HPDE6-E6E7 (cell line): ENCODE results near the gene HPD.
"Not testable (repeated sequence)": the region's sequence is repeated elsewhere in the genome, so short reads cannot be mapped to it uniquely, and the experiment has no call there.

Experiments
- DNase-seq: peaks from one replicate; pipeline ENCODE4 v3.0.0; 2011; ENCODE audit warnings: missing footprints; ENCODE audit errors: extremely low spot score

HPD gene

DNA sequence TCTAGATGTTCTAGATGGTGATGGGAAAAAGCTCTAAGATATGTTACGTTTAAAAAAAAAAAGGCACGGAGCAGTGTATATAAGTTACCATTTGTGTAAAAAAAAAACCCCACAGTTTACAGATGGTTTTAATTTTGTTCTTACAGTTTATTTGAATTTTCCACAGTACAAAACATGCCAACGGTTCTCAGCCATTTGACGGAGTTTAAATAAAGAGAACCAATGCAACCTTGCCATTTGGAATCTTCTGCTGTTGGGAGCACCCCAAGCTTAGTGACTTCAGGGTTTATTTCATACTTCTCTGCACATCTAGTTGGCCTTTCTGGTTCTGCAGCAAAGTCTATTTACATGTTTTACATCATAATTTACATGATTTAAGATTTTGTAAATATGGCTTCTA is 7.7 kb upstream of the HPD start:
- DNase-seq, result no peak

DNA sequence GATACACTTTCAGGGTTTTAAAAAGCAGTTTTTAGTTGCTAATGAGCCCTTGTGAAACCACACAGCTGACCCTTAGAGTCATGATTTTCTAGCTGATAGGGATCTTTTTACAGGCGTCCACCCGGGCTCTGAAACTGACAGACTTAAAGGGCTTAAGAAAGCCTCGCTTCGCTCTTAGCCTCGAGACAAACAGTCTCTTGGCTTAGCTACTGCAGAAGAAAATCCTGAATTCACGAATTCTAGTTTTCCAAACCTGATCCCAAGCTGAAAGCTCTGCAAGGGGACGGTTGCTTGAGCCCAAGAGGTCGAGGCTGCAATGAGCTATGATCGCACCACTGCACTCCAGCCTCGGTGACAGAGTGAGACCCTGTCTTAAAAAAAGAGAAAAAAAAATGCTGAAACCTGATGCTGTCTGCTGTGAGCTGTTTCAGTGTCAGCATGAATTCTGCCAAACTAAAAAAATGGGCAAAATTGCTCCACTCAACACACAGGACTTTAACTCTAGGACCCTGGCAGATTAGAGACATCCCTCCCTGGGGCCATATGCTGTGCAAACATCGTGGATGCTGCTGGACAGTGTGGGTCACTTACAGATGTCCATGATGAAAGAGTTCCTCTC is 3.1 kb upstream of the HPD start:
- DNase-seq, result no peak

DNA sequence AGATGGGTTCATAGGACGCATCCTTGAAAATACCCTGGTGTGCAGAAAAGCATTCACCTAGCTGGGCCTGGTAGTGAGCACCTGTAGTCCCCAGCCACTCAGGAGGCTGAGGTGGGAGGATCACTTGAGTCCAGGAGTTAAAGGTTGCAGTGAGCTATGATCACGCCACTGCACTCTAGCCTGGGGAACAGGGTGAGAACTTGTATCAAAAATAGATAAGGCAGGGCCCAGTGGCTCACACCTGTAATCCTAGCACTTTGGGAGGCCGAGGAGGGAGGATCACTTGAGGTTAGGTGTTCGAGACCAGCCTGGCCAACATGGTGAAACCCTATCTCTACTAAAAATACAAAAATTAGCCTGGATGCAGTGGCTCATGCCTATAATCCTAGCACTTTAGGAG is 2.0 kb upstream of the HPD start:
- not testable (repeated sequence) for DNase-seq

DNA sequence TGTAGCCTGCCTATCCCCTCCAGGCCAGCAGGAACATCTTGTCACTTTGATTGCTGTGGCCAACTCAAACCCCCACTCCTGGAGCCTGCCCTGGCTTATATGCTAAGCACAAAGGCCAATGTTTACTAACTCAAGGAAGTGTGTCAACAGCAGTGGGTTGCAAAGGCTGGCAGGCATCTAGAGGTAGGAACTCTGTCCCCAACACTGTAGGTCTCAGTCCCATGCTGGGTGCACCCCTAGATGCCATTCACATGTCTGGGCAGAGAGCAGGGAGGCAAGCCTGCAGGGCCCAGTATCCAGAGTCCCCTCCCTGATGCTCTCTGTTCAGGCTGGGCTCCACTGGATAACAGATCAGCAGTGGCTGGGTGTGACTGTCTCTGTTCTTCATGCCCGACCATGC is 1.6 kb upstream of the HPD start:
- no peak for DNase-seq

DNA sequence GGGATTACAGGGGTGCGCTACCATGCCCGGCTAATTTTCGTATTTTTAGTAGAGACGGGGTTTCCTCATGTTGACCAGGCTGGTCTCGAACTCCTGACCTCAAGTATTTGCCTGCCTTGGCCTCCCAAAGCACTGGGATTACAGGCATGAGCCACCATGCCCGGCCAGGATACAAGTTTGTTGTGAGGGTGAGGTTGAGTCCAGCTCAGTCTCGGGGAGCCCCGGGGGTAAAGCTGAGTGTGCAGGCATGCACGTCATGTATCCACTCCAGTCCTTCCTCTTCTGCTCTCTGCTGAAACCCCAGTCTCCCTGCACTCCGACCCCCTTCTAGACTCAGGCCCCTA is 369 bp downstream of the HPD start:
- DNase-seq, result no peak

DNA sequence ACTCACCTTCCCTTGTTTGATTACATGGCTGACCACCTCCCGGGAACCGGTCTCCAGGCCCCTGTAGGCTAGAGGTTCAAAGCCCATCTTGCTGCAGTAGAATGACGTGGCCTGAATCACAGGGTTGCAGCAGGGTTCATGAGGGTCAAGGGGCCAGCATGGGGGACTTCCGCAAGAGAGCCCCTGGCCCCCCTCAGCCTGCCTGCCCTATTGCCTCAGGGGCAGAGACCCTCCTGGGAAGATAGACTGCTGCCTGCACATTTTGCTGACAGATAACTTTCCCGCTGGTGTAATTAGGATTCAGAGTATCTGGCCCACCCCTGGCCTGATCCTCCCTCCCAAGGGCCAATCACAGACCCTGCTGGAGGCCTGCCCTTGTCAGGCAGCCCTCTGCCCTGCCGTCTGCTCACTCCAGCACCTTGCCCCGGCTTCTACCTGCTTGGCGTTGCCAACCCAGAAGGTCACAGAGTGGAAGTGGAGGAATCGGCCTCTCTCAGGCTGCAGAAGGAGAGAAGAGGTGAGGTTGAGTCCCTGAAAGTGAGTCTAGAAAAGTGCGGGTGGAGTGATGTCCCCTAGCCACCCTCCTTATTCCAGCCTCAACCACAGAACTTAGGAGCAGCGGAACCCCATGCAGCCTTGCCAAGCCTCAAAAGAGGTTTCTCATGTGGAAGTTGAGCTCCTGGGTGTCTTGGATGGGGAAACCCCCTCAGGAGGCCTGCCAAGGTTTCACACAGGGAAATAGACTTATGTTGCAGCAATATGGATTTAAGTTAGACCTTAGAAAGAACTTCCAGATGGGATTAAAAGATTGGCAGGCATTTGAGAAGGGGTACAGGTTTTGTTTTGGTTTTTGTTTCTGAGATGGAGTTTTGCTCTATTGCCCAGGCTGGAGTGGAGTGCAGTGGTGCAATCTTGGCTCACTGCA is 1.1 kb downstream of the HPD start:
- DNase-seq, result no peak

DNA sequence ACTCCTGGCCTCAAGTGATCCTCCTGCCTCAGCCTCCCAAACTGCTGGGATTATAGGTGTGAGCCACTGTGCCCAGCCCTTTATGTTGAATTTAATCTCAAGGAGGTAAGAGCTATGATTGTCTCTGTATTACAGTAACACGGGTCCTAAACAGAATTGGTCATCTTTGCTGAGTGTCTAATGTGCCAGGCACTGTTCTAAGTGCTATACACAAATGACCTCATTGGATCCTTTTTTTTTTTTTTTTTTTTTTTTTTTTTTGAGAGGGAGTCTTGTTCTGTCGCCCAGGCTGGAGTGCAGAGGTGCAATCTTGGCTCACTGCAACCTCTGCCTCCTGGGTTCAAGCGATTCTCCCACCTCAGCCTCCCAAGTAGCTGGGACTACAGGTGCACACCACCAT is 6.3 kb downstream of the HPD start:
- DNase-seq, result not testable (repeated sequence)

DNA sequence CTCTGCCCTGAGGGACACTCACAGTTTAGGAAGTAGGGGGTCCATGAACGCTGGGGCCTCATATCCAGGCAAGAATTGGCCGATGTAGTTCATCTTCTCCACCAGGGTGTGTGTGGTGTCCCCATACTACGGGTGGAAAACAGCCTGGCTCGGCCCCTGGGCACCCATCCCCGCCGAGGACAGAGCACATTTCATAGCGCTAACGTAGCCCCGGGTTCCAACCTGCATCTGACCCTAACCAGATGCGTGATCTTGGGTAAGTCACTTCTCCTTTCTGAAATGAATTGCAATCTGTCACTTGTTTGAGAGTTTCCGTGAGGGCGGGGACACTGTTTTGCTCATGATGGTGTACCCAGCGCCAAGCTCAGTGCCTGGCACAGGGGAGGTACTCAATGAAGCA is 9.0 kb downstream of the HPD start:
- DNase-seq, result no peak

DNA sequence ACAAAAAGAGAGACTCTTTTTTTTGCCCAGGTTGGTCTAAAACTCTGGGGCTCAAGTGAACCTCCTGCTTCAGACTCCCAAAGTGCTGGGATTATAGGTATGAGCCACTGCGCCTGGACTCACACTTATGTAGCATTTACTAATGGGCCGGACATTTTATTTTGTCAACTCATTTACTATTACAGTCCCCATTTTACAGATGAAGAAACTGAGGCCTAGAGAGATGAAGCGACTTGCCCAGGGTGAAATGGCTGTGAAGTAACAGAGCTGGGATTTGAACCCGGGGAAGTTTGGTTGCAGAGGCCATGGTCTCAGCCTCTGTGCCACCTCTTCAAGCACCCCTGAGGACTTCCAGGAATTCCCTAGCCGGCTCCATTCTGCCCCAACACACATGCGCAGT is 9.4 kb downstream of the HPD start:
- no peak for DNase-seq

DNA sequence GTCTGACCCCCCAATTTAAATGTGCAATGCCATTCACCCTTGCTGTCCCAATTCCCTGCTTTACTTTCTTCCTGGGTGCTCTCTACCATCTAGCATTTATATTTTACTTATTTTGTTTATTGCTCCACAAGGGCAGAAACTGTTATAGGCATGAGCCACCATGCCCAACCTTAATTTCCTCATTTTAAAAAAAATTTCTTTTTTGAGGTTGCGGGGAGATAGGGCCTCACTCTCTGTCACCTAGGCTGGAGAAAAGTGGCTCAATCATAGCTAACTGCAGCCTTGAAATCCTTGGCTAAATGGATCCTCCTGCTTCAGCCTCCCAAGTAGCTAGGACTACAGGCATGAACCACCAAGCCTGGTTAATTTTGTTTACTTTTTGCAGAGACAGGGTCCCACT is 13.0 kb downstream of the HPD start:
- DNase-seq, result no peak

DNA sequence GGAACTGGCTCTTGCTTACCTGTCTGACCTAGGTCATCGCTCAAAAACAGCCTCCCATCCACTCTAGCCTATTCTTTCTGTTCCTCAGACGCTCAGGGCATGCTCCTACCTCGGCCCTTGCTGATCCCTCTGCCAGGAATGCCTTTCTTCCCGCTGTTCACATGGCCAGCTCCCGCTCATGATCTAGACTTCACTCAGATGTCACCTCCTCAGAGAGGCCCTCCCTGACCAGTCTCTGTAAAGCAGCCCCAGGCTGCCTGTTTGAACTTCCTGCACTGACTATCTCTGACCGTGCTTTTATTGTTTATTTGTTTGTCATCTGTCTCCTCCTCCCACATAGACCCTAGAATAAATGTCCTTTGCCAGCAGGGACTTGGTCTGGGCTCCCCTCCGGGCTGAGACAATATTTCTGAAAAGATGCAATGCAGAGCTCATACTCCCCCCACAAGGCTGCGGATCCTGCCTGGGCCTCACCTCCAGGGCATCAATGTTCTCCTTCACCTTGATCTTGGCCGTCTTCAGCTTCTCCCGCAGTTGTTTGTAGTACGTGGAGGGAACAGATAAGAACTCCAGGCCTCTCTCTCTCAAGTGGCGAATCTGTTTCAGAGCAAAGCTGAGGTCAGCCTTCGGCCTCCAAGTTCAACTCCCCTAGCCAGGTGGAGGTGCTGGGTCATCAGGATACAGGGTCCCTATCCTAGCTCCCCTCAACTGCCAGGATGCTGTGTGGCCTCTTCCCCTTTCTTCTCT is 15.2 kb downstream of the HPD start:
- no peak for DNase-seq

DNA sequence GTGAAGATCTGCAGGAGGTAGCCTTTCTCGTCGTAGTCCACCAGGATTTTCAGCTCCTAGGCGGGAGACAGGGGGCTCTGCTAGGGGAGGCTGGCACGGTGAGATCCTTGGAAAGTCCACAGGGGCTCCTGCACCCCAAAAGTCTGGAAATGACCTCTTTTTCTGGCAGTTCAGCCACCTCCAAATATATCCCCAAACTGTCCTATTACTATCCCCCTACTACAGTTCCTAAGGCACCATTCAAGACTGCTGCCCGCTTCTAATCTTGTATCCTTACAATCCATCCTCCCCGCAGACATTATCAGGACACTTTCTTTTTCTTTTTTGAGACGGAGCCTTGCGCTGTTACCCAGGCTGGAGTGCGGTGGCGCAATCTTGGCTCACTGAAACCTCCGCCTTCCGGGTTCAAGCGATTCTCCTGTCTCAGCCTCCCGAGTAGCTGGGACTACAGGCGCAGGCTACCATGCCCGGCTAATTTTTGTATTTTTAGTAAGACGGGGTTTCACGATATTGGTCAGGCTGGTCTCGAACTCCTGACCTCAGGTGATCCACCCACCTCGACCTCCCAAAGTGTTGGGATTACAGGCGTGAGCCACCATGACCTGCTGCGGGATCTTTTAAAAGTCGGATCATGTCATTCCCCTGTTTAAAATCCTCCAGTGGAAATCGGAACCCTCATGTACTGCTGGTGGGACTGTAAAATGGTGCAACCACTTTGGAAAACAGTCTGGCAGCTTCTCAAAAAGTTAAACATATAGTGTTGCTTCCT is 18.5 kb downstream of the HPD start:
- DNase-seq, result no peak

DNA sequence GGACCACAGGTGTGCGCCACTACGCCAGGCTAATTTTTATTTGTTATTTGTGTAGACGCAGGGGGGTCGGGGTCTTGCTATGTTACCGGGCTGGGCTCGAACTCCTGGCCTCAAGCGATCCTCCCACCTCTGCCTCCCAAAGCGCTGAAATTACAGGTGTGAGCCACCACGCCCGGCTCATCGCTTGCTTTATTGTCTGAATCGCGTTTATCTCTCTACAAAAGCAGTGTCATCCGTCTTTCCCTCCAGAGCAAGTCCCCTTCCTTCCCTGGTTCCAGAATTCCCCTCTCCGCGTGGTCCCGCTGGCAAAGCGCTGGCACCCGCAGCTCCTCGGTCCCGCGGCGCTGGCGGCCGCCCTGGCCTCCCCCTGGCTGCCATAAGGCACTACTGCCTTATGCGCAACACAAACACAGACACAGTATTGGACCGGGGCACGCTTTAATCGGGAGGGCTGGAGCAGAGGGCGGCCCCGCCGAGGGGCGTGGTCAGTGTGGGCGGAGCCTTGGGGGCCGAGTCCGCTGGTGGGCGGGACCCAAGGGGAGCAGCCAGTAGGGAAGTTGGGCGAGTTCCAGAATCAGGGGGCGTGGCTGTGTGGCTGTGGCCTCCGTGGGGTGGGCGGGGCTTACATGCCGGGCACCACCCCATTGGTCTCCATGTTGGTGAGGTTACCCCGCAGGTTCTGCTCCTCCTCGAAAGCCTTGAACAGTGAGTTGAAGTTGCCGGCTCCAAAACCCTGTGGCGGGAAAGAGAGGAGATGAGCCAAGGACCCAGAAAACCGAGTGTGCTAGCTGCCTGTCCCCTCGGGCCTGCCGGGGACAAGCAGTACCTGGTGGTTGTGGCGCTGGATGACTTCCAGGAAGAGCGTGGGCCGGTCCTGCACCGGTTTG is 19.3 kb downstream of the HPD start:
- peak; percentile 98 for DNase-seq

DNA sequence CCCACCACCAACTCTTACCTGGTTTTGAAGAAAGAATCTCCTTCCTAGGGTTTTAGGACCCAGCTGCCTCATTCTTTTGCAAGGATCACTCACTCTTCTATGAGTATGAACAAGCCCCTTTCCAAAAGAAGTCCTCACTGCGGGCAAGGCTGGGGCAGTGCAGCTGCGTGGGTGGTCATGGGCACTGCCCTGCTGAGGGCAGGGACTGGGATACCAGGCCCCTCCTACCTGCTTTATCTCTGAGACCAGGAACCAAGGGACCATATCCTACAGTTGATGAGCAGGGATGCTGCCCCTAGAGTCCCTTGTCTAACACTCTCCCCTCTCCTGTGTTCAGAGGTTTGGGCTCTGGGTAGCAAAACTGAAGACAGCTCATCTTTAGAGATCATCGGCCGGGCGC is 20.5 kb downstream of the HPD start:
- no peak for DNase-seq

DNA sequence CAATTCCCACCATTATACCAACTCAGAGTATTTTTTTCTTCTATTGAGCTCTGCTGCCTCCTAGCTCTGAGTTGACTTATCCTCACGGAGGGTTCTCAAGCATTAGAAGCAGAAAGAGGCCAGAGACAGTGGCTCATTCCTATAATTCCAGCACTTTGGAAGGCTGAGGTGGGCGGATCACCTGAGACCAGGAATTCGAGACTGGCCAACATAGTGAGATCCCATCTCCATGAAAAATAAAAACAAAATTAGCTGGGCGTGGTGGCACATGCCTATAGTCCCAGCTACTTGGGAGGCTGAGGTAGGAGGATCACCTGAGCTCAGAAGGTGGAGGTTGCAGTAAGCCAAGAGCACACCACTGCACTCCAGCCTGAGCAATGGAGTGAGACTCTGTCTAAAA is 21.0 kb downstream of the HPD start:
- no peak for DNase-seq

DNA sequence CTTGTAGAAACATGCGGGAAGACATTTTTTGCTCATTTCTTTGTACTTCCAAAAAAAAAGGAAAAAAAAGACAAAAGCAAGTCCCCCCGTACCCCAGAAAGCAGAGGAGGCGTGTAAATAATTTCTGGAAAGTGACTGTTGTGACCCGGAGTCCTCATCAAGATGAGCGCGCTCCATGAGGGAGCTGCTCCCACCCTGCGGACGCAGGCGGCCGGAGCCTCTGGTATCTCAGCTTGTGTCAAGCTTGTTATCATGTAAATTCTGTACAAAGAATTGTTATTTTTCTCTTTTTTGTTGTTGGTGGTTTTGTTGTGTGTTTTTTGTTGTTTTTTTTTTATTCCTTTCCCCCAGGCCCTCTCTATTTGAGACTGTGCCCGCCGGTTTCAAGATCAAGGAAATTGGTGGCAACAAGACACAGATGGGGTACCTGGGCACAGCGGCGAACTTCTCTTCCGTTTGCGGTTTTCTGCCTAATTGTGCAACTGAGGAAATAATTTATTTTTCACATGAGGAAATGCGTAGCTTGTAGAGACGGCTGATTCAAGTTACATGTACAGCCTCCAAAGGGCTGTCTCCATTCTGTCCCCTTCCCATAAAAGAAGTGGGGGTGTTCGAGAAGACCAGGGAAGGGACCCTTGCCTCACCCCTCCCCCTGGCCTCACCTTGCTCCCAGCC is 27.0 kb downstream of the HPD start:
- no peak for DNase-seq

DNA sequence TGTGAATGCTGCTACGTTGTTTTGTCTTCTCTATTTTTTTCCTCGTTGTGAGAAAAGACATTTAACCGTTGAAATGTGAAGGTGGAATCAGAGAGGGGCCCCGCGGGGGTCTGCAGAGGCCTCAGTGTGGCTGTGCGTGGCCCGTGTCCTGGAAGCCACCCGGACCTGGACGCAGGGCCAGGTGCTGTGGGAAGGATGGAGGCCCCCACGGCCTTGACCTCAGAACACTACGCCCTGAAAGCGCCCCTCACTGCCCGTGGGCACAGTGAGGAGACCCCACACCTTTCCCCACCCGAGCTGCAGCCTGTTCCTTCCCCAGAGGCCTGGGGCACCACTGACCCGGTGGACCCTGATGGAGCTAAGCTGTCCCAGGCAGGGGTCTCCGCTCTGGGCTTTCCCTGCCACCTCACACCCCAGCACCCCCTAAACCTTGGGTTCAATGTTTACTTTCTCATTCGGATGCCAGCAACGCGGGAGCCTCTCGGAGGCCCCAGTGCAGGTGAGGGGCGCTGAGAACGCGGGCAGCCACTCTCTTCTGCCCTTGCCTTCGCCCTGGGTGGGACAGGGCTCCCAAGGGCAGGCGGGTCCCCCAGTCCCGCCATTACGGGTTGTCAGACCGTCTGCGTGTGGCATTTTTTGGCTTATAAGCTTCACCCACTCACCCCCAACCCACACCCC is 27.9 kb downstream of the HPD start:
- no peak for DNase-seq

DNA sequence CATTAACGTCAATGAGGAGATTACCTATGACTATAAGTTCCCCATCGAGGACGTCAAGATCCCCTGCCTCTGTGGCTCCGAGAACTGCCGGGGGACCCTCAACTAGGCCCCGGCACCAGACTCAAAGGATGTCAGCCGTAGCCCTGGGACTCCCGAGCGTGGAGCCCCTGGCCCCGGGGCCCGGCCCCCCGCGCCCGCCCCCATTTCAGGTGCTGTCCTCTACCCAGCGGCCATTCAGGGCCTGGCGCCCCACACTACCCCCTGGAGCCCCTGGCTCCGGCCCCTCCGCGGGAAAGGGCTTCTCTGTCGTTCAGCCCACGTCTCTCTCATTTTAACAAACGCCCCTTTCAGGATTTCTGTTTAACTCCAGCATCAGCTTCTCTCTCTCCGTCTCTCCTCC is 28.5 kb downstream of the HPD start:
- no peak for DNase-seq

DNA sequence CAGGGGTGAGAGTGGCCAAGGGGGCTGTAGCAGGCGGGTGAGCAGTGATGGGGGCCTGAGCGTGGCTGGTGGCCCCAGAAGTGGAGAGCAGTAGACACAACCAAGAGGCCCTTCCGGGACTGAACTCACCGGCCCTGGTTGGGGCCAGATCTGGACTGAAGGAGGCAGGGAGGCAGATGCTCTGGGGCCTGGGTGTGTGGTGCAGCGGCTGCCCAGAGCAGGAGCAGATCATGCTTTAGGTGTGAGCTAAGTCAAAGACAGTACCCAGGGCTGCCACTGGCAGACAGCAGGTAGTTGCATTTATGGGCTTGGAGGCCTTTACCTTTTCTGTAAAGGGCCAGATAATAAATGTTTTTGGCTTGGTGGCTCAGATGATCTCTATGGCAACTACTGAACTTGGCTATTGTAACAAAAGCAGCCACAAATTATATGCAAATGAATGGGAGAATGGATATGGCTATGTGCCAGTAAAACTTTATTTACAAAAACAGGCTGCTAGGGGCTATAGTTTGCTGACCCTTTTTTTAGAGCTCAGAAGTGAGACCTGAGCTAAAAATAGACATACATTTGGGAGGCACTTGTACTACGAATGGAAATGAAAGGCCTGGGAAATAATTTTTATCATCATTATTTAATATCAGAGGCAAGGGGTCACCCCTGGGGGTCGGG is 29.3 kb downstream of the HPD start:
- no peak for DNase-seq
